SJSA1 (cell line): ENCODE data around the gene ADGRD1. TPM values are rescaled to one million over a fixed set of nuclear protein-coding genes. Genes with fewer than 3 reads are reported as not detected.

Experiments
- DNase-seq, 2 experiments: peaks; one replicate each; pipeline ENCODE4 v3.0.0-alpha.2; 2015 to 2020; ENCODE audit warnings: low spot score in 2 of 2, low read depth in 1 of 2
- H3K27ac ChIP-seq: fragments of 250-450 bp; sonication (Bioruptor Pico); 2 replicates; pipeline ENCODE4 v1.5.1; 2020; ENCODE audit warnings: mild to moderate bottlenecking, moderate library complexity
- H3K27me3 ChIP-seq: fragments of 250-450 bp; sonication (Bioruptor Pico); replicated peaks from 2 replicates; pipeline ENCODE4 v1.5.1; 2020; ENCODE audit warnings: mild to moderate bottlenecking, moderate library complexity
- H3K36me3 ChIP-seq: fragments of 250-450 bp; sonication (Bioruptor Pico); 2 replicates; pipeline ENCODE4 v1.5.1; 2020; ENCODE audit warnings: mild to moderate bottlenecking
- H3K4me1 ChIP-seq: fragments of 250-450 bp; sonication (Bioruptor Pico); replicated peaks from 2 replicates; pipeline ENCODE4 v1.6.1; 2021; ENCODE audit warnings: mild to moderate bottlenecking
- H3K4me3 ChIP-seq: fragments of 250-450 bp; sonication (Bioruptor Pico); 2 replicates; pipeline ENCODE4 v1.5.1; 2020; ENCODE audit warnings: mild to moderate bottlenecking
- H3K9me3 ChIP-seq: fragments of 250-450 bp; sonication (Bioruptor Pico); replicated peaks from 2 replicates; pipeline ENCODE4 v1.5.1; 2020; ENCODE audit warnings: mild to moderate bottlenecking
- total RNA-seq: library from RNA; depleted of rRNA; stranded (reverse); fragments of >200 nt; shearing (Covaris generic); gene quantifications from 2 replicates; pipeline ENCODE4 v1.2.3, GENCODE V29; 2014

The ADGRD1 gene
- total RNA-seq, 1 experiment from 2014 or later, result 1.0 TPM

DNA sequence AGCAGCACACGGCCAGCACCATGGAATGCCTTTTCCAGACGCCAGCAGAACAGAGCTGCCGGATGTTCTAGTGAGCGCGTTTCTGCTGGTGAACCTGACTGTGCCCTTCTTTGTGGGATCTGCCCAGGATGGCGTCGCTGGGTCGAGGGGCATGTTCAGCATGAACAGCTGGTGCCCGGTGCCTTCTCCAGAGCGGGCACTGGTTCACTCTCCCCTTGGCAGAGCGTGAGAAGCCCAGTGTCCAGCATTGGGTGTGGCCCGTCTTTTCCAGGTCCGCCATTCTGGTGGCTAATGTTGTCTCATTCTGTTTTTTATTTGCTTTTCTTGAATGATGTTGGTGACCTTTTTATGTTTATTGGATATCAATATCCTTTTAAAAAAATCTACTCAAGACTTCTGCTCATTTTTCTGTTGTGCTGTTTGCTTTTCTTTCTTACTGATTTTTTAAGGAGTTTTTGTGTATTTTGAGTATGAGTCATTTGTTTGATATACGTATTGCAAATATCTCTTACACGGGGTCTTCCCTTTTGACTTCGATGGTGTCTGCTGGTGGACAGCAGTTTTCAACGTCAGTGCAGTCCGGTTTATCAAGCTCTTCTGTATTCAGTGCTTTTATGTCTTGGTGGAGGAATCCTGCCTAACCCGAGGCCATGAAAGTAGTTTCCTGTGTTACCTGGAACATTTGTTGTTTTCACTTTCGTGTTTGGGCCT, 74.3 kb downstream of the ADGRD1 start:
- Histone ChIP-seq H3K27ac (no peak overlapping the region), H3K4me3 (no peak overlapping the region), H3K9me3 (no peaks in the 10 kb centered on the region), H3K4me1 (no peaks in the 10 kb centered on the region), H3K27me3 (no peaks in the 10 kb centered on the region), H3K36me3 (no peaks in the 10 kb centered on the region)
- DNase-seq, result no peak

GRCh38 chr12:131028587-131029338, 75.1 kb downstream of the ADGRD1 start:
- DNase-seq, result no peak
- no peaks in the 10 kb centered on the region for H3K36me3 ChIP-seq
- no peaks in the 10 kb centered on the region for H3K4me1 ChIP-seq
- no peaks in the 10 kb centered on the region for H3K27me3 ChIP-seq
- no peaks in the 10 kb centered on the region for H3K9me3 ChIP-seq
- H3K4me3 ChIP-seq, result no peak overlapping the region
- H3K27ac ChIP-seq, result no peak overlapping the region

GRCh38 chr12:131030472-131031328, 77.0 kb downstream of the ADGRD1 start:
- H3K27me3 ChIP-seq, result no peaks in the 10 kb centered on the region
- no peaks in the 10 kb centered on the region for H3K4me1 ChIP-seq
- H3K36me3 ChIP-seq, result no peaks in the 10 kb centered on the region
- no peaks in the 10 kb centered on the region for H3K9me3 ChIP-seq
- no peak for DNase-seq
- no peak overlapping the region for H3K27ac ChIP-seq
- H3K4me3 ChIP-seq, result no peak overlapping the region

DNA sequence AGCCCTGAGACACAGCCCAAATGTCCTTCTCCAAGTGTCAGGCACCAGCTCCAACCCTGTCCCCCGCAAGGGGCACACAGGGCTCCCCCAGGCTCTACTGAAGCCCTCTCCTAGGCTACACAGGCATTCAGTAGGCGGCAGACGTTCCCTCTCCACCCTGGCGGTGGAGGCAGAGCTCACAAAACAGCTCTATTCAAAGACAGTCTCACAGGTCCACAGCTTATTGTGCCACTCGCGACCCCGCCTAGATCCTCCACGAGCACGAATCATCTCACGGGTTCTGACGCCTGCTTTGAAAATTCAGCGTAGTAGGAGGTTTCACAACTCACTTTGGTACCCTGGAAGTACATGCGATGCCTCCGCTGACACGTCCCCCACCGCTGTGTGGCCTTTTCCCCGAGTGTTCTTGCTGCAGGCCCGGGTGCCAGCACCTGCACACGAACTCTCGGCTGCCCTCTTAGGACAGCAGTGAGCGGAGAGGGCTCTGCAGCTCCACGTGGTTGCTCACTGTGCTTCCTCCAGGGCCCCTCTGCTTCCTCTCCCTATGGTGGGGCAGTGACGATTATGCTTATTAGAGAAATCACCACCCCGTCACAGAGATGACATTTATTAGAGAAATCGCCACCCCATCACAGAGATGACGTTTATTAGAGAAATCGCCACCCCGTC, 78.5 kb downstream of the ADGRD1 start:
- Histone ChIP-seq H3K9me3 (no peaks in the 10 kb centered on the region), H3K36me3 (no peaks in the 10 kb centered on the region), H3K4me1 (no peaks in the 10 kb centered on the region), H3K27ac (no peak overlapping the region), H3K27me3 (no peaks in the 10 kb centered on the region), H3K4me3 (no peak overlapping the region)
- no peak for DNase-seq

DNA sequence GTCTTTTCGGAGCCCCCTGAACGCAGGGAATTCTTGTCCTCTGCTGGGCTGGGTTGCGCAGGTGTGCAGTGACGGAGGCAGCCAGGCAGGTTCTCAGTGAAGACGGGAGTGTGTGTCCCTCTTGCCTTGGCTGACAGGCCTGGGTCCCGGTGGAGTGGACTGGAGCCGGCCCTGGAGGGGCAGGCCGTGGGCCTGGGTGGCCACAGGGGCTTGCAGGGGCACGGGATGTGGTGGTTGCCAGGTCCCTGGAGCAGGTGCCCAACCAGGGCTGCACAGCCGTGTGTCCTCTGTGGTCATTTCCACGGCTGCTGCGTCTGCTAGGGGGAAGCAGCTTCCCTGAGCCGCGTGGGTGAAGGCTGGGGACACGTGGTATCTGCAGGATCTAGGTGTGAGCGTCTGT, 79.8 kb downstream of the ADGRD1 start:
- Histone ChIP-seq H3K27me3 (no peaks in the 10 kb centered on the region), H3K9me3 (no peaks in the 10 kb centered on the region), H3K4me1 (no peaks in the 10 kb centered on the region), H3K4me3 (no peak overlapping the region), H3K36me3 (no peaks in the 10 kb centered on the region), H3K27ac (no peak overlapping the region)
- no peak for DNase-seq

GRCh38 chr12:131033886-131034482, 80.3 kb downstream of the ADGRD1 start:
- H3K9me3 ChIP-seq, result no peaks in the 10 kb centered on the region

GRCh38 chr12:131034631-131035244, 81.0 kb downstream of the ADGRD1 start:
- Histone ChIP-seq H3K9me3 (no peaks in the 10 kb centered on the region), H3K27ac (no peak overlapping the region), H3K27me3 (no peaks in the 10 kb centered on the region), H3K4me1 (no peaks in the 10 kb centered on the region), H3K36me3 (no peaks in the 10 kb centered on the region), H3K4me3 (no peak overlapping the region)
- DNase-seq, result no peak

More at GRCh38 chr12:131033886-131034482, 80.3 kb downstream of the ADGRD1 start:
- H3K36me3 ChIP-seq, result no peaks in the 10 kb centered on the region
- no peak for DNase-seq
- no peak overlapping the region for H3K27ac ChIP-seq
- H3K27me3 ChIP-seq, result no peaks in the 10 kb centered on the region
- H3K4me3 ChIP-seq, result no peak overlapping the region
- no peaks in the 10 kb centered on the region for H3K4me1 ChIP-seq

DNA sequence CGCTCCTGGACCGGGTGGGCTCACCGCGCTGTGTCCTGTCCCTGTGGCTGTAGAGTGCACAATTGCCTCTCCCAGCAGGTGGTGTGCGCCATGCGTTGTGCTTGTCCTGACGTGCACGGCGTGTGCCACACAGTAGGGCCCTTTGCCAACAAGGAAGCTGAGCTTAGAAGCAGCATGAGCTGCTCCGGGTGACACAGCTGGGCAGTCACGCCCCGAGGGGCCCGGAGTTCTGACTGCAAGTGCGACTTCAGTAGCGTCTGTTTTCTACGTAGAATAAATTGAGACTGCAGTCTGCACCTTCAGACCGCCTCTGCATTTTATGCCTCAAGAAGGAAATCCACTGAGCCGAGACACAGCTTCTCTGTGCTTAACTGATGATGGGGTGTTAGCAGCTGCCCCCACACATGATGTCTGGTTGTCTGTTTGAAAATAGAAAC, 81.6 kb downstream of the ADGRD1 start:
- H3K9me3 ChIP-seq, result no peaks in the 10 kb centered on the region
- H3K4me3 ChIP-seq, result no peak overlapping the region
- H3K27me3 ChIP-seq, result no peaks in the 10 kb centered on the region
- no peaks in the 10 kb centered on the region for H3K36me3 ChIP-seq
- H3K4me1 ChIP-seq, result no peaks in the 10 kb centered on the region
- no peak overlapping the region for H3K27ac ChIP-seq
- DNase-seq, result no peak

- Histone ChIP-seq H3K27me3 (no peaks in the 10 kb centered on the region), H3K4me1 (no peaks in the 10 kb centered on the region), H3K36me3 (no peaks in the 10 kb centered on the region), H3K9me3 (no peaks in the 10 kb centered on the region), H3K4me3 (no peak overlapping the region), H3K27ac (no peak overlapping the region)
- no peak for DNase-seq
These were observed 84.5 kb downstream of the ADGRD1 start for GRCh38 chr12:131038159-131038558.

DNA sequence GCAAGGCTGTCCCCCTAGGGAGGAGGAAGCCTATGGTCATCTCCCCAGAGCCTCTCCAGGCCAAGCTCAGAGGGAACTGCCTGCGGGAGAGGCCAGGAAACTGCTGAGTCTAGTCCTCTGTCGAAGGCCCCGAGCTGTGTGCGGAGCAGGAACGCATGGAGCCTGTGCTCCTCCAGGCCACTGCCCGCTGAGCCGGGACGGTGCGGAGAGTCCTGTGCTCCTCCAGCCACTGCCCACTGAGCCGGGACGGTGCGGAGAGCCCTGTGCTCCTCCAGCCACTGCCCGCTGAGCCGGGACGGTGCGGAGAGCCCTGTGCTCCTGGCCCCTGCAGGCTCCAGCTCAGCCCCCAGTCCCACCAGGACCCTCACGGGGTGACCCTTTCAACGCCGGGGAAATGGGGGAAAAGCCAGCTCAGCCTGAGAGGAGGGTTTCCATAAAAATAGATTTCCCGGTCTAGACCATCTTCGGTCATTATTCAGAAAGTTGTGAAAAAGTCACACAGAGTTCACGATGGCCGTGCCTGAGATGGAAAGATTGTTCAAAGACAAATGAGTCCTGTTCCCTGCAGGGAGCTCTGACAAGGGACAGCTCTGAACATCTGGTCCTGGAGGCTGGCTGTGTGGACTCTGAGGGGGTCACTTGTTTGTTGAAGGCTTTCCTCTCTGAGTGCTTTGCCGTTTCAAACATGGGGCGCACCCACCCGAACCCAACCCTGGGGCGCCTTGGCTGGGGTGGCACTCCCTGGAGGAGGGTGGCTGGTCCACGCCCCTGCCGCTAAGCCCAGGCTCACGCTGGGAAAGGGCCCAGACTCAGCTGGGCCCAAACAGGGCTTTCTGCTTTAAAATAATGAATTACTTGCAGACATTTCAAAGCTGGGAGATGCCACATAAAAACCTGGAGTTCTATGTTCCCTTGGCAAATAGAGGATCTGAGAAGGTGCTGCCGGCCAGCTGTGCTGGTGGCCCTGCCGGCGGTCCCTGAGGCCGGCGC, 85.5 kb downstream of the ADGRD1 start:
- Histone ChIP-seq H3K4me1 (no peaks in the 10 kb centered on the region), H3K36me3 (no peaks in the 10 kb centered on the region), H3K27ac (no peak overlapping the region), H3K9me3 (no peaks in the 10 kb centered on the region), H3K4me3 (no peak overlapping the region), H3K27me3 (no peaks in the 10 kb centered on the region)
- no peak for DNase-seq

GRCh38 chr12:131040491-131040890, 86.8 kb downstream of the ADGRD1 start:
- DNase-seq, result no peak
- no peak overlapping the region for H3K27ac ChIP-seq
- H3K9me3 ChIP-seq, result no peaks in the 10 kb centered on the region

More at GRCh38 chr12:131040491-131040890, 86.8 kb downstream of the ADGRD1 start:
- Histone ChIP-seq H3K4me3 (no peak overlapping the region), H3K27me3 (no peaks in the 10 kb centered on the region), H3K4me1 (no peaks in the 10 kb centered on the region), H3K36me3 (no peaks in the 10 kb centered on the region)
